ENCODE results near the gene KLRF1.

Gene KLRF1

DNA sequence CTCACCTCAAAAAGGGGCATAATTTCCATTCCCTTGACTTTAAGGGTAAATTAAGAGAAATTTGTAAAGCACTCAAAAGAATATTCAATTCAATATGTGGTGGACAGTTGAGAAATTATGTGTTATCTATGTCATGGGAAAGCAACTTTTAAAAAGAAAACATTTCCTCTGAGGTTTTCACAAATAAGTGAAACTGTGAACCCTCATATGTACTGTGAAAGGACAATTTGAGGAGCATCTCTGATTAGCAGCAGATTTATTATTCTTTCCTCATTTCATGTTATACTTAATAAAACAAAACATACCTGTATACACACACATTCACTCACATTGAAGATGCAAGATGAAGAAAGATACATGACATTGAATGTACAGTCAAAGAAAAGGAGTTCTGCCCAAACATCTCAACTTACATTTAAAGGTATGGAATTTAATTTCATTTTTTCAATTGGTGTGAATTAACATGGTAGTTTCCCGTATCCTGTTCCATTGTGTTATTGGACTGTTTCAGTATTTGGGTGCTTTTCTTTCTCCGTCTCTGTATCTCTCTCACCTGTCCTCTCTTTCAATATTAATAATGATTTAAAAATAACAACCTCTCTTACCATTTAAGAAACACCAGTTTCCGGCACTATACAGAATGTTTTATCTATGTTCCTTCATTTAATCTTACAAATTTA lies at the start of gene KLRF1:
Gene KLRF1 (plus strand): TSS at position 273 of the 680 bp plus-strand sequence. CDS start 64 bp downstream, at position 337.
- Histone ChIP-seq H3K27me3 (ENCODE audit: insufficient read depth, low read length, poor library complexity, severe bottlenecking) (no peaks in the 10 kb centered on the region), H3F3A (ENCODE audit: low read depth) (no peaks in the 10 kb centered on the region), H3K36me3 (ENCODE audit: insufficient read depth, low read length) (no peaks in the 10 kb centered on the region), H3K4me1 (ENCODE audit: insufficient read depth, low read length, poor library complexity, severe bottlenecking) (no peaks in the 10 kb centered on the region), H3K9me2 (replicated peaks; ENCODE audit: low read depth, low read length) (no peaks in the 10 kb centered on the region), H3K9ac (ENCODE audit: low read depth, low read length, poor library complexity, severe bottlenecking) (no peak within 1 kb of the TSS), H2AFZ (ENCODE audit: low read length) (no peak within 1 kb of the TSS), H3K4me3 (ENCODE audit: low read length, poor library complexity, severe bottlenecking) (no peak within 1 kb of the TSS), H4K20me1 (ENCODE audit: insufficient read depth, low read length, poor library complexity, severe bottlenecking) (no peaks in the 10 kb centered on the region), H3K9me3 (ENCODE audit: insufficient read depth, low read depth, low read length) (no peaks in the 10 kb centered on the region), H3K4me2 (ENCODE audit: low read depth, low read length, poor library complexity, severe bottlenecking) (no peak within 1 kb of the TSS), H3K79me2 (ENCODE audit: insufficient read depth, low read length) (no peaks in the 10 kb centered on the region)
- TF ChIP-seq EZH2phosphoT487 (IDR thresholded peaks at IDR 0.05; ENCODE audit: borderline replicate concordance), result no peak
- TF ChIP-seq, protein P1, sequence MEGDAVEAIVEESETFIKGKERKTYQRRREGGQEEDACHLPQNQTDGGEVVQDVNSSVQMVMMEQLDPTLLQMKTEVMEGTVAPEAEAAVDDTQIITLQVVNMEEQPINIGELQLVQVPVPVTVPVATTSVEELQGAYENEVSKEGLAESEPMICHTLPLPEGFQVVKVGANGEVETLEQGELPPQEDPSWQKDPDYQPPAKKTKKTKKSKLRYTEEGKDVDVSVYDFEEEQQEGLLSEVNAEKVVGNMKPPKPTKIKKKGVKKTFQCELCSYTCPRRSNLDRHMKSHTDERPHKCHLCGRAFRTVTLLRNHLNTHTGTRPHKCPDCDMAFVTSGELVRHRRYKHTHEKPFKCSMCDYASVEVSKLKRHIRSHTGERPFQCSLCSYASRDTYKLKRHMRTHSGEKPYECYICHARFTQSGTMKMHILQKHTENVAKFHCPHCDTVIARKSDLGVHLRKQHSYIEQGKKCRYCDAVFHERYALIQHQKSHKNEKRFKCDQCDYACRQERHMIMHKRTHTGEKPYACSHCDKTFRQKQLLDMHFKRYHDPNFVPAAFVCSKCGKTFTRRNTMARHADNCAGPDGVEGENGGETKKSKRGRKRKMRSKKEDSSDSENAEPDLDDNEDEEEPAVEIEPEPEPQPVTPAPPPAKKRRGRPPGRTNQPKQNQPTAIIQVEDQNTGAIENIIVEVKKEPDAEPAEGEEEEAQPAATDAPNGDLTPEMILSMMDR (conservative IDR thresholded peaks at IDR 0.05; ENCODE audit: low read length), result no peak

- Histone ChIP-seq H4K20me1 (ENCODE audit: insufficient read depth, low read length, poor library complexity, severe bottlenecking) (no peaks in the 10 kb centered on the region), H3K9me2 (replicated peaks; ENCODE audit: low read depth, low read length) (no peaks in the 10 kb centered on the region), H3K4me2 (ENCODE audit: low read depth, low read length, poor library complexity, severe bottlenecking) (no peak overlapping the region), H3F3A (ENCODE audit: low read depth) (no peaks in the 10 kb centered on the region), H3K27me3 (ENCODE audit: insufficient read depth, low read length, poor library complexity, severe bottlenecking) (no peaks in the 10 kb centered on the region), H3K9ac (ENCODE audit: low read depth, low read length, poor library complexity, severe bottlenecking) (no peak overlapping the region), H3K4me3 (ENCODE audit: low read length, poor library complexity, severe bottlenecking) (no peak overlapping the region), H3K4me1 (ENCODE audit: insufficient read depth, low read length, poor library complexity, severe bottlenecking) (peaks cover 21% of the 10 kb centered on the region), H3K79me2 (ENCODE audit: insufficient read depth, low read length) (no peaks in the 10 kb centered on the region), H3K9me3 (ENCODE audit: insufficient read depth, low read depth, low read length) (no peaks in the 10 kb centered on the region), H2AFZ (ENCODE audit: low read length) (no peak overlapping the region), H3K36me3 (ENCODE audit: insufficient read depth, low read length) (no peaks in the 10 kb centered on the region)
- no peak for TF ChIP-seq EZH2phosphoT487 (IDR thresholded peaks at IDR 0.05; ENCODE audit: borderline replicate concordance)
- TF ChIP-seq, protein P1 (conservative IDR thresholded peaks at IDR 0.05; ENCODE audit: low read length), result no peak
Measured at GRCh38 chr12:9779209-9779608, 48.1 kb upstream of the KLRF1 start.

GRCh38 chr12:9781360-9781759 lies 45.9 kb upstream of the KLRF1 start:
- Histone ChIP-seq H3K79me2 (ENCODE audit: insufficient read depth, low read length) (no peaks in the 10 kb centered on the region), H3F3A (ENCODE audit: low read depth) (no peaks in the 10 kb centered on the region), H3K36me3 (ENCODE audit: insufficient read depth, low read length) (no peaks in the 10 kb centered on the region), H4K20me1 (ENCODE audit: insufficient read depth, low read length, poor library complexity, severe bottlenecking) (no peaks in the 10 kb centered on the region), H2AFZ (ENCODE audit: low read length) (no peak overlapping the region), H3K9me2 (replicated peaks; ENCODE audit: low read depth, low read length) (no peaks in the 10 kb centered on the region), H3K27me3 (ENCODE audit: insufficient read depth, low read length, poor library complexity, severe bottlenecking) (no peaks in the 10 kb centered on the region), H3K9ac (ENCODE audit: low read depth, low read length, poor library complexity, severe bottlenecking) (no peak overlapping the region), H3K4me3 (ENCODE audit: low read length, poor library complexity, severe bottlenecking) (no peak overlapping the region), H3K4me1 (ENCODE audit: insufficient read depth, low read length, poor library complexity, severe bottlenecking) (peaks cover 2% of the 10 kb centered on the region), H3K4me2 (ENCODE audit: low read depth, low read length, poor library complexity, severe bottlenecking) (no peak overlapping the region), H3K9me3 (ENCODE audit: insufficient read depth, low read depth, low read length) (no peaks in the 10 kb centered on the region)
- TF ChIP-seq, protein P1 (conservative IDR thresholded peaks at IDR 0.05; ENCODE audit: low read length), result no peak
- TF ChIP-seq EZH2phosphoT487 (IDR thresholded peaks at IDR 0.05; ENCODE audit: borderline replicate concordance), result no peak

All from Loucy (cell line).